Coronary artery (tissue), 2 donors: ENCODE data around the gene SLC51B.

ENCODE experiments used
- DNase-seq: peaks from one replicate; pipeline ENCODE4 v3.0.0-alpha.2; 2017; ENCODE audit warnings: low spot score
- H3K27ac ChIP-seq, 2 donors: fragments of 200-600 bp; sonication (generic); one replicate each; pipeline ENCODE4 v1.5.1; 2016 to 2019
- H3K4me3 ChIP-seq: fragments of 200-600 bp; sonication (generic); 2 replicates; pipeline ENCODE4 v1.5.1; 2016; ENCODE audit warnings: mild to moderate bottlenecking, moderate library complexity
- CTCF ChIP-seq: fragments of 200-600 bp; sonication (generic); IDR thresholded peaks from one replicate; pipeline ENCODE4 v1.5.1; 2019; ENCODE audit warnings: antibody characterized with exemption

SLC51B gene

DNA sequence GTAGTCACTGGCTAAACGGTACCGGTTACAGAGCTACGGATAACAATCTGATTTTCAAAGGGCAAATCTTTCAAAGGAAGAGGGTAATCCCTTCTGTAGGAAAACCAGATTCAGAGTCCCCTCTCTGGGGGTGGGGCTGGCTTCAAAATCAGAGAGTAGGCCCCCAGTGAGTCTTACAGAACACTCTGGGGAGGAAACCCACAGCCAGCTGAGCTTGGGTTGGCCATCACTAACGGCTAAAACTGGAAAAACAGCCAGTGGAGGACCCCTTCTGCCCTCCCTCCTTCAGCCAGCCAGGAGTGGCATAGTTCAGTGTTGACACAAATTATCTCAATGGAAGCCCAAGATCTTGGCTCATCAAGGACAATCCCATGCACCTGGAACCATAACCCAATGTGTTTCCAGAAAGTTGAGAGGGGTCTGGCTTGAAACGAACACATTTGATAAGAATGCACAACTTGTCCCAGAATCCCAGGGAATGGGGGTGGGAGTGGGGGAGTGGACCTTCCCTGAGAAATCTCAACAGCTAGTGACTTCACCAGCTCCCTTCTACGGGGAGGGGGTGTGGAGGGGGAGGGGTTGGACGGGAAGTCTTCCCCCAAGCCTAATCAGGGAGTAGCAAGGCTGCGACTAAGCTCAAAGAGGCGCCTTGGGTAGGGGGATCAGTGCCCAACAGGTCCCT lies 21.6 kb downstream of the SLC51B start:
- peak overlapping the region; percentile 98 to 100 for H3K27ac ChIP-seq
- DNase-seq = no peak
- peak overlapping the region; percentile 87 for H3K4me3 ChIP-seq
- no peak for TF ChIP-seq CTCF

GRCh38 chr15:65067317-65067644 lies 22.1 kb downstream of the SLC51B start:
- no peak for TF ChIP-seq CTCF
- no peak for DNase-seq
- H3K27ac ChIP-seq = peak overlapping the region; percentile 98 to 100
- peak overlapping the region; percentile 87 for H3K4me3 ChIP-seq

DNA sequence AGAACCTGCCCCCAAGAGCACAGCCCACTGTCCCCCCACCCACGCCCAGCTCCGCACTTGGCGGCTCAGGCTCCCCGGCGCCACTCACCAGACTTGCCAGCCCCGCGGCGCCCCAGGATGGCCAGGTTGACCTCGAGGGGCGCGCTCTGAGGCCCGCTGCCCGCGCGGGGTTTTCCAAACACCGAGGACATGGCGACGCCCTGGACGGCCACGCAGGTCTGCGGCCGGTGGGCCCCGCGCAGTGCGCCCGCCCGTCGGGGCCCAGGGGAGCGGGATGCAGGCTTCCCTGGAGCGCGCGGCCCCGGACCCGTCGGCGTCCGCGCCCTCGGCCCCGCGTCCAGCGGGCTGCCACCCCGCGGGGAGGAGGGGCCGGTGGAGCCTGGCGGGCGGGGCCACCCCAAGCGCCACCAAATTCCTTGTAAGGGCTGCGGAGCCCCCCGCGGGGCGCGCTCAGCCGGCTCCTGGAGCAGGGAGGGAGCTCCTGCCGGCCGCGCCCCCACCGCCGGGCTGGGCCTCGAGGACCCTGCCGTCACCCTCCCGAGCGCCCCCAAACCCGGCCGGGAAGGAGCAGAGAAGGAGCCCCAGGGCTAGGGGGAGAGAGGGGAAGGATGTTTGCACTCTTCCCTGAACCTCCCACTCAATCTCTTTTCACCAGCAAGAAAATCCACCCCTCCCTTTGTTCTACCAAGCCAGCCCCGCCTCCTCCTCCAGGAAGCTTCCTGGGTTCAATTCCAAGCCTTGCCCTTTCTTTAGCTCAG lies 22.6 kb downstream of the SLC51B start, which contains the start of gene RASL12:
RASL12 (minus strand) TSS at position 347 of the 758 bp plus-strand sequence; CDS start at position 191, 156 bp downstream.
- TF ChIP-seq CTCF = no peak
- no peak for DNase-seq
- peak within 1 kb of the TSS; percentile 98 to 100 for H3K27ac ChIP-seq
- H3K4me3 ChIP-seq = peak within 1 kb of the TSS; percentile 87

- Histone ChIP-seq H3K4me3 (peak overlapping the region; percentile 87), H3K27ac (peak overlapping the region; percentile 98 to 100)
Observed at GRCh38 chr15:65068403-65068788, 23.2 kb downstream of the SLC51B start.

DNA sequence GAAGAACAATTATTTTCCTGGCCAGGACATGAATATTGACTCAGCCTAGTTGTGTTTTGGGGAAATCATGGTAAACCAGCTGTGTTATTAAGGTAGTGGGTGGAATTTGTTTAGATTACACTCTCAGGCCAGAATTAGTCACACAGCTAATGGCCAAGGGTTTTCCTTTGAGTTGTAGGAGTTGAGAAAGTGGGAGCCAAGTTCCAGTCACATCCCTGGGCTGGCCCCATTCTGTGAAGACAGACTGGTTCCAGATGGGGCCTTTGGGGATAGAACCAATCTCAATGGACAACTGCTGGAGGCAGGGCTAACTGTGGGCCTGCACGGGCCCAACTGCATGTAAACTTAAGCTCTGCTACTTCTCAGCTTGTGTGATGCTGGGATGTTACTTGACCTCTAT lies 24.0 kb downstream of the SLC51B start:
- Histone ChIP-seq H3K27ac (peak overlapping the region; percentile 98 to 100), H3K4me3 (peak overlapping the region; percentile 87)
- no peak for TF ChIP-seq CTCF
- DNase-seq = no peak

More at GRCh38 chr15:65068403-65068788, 23.2 kb downstream of the SLC51B start:
- no peak for DNase-seq
- no peak for TF ChIP-seq CTCF

DNA sequence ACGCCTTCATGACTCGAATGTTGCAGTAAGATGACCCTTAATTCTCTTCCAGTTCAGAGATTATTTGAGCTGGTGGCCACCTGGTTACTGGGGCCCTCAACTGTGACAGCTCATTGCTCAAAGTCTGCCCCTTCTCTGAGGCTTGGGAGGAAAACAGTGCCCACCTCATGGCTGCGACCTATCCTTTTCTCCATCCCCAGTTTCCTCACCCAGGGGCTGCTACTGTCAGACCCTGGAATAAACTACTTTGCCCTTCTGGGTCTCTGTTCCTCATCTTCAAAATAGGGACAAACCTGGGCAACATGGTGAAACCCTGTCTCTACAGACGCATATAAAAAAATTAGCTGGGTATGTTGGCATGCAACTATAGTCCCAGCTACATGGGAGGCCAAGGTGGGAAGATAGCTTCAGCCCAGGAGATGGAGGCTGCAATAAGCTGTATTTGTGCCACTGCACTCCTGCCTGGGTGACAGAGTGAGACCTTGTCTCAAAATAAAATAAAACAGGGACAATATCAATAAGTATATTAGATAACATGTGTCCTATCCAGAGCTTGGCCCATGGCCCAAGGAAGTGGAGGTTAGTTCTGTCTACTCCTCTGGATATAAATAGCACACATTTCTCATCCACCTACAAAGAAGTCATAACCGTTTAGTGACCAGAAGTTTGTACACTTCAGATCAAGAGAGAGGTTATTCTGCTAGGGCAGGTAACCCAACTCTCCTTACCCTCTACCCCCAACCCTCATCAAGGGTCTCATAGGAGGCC lies 24.8 kb downstream of the SLC51B start:
- DNase-seq = no peak
- Histone ChIP-seq H3K27ac (peak overlapping the region; percentile 98 to 100), H3K4me3 (no peak overlapping the region)
- no peak for TF ChIP-seq CTCF
